Panc1 (cell line): Measurements from ENCODE around the gene ANKRD33B. TPM values are rescaled to one million over a fixed set of nuclear protein-coding genes. Genes with fewer than 3 reads are reported as not detected.
A peak's percentile ranks its signal among the peaks of the same experiment; 100 is the strongest.

Source experiments
- ATAC-seq: fragments of 200-7000 bp; cut with Tn5 transposase; 2 replicates; pipeline ENCODE4 v1.9.1; 2020; ENCODE audit warnings: mild to moderate bottlenecking, moderate library complexity
- BruUV-seq: library from RNA; stranded (reverse); fragments of 400-500 nt; replicated peaks from 2 replicates; lab custom pipeline; 2021; lab: Mats Ljungman, UMichigan
- CTCF ChIA-PET: fragments of 300-600 bp; sonication (Branson Sonifier 250); formaldehyde crosslinking; loops from one replicate; lab custom pipeline; 2022; ENCODE audit warnings: antibody characterized with exemption; lab: Charles Lee
- POLR2A ChIA-PET: fragments of 300-600 bp; sonication (Branson Sonifier 250); formaldehyde crosslinking; loops from one replicate; lab custom pipeline; 2022; ENCODE audit warnings: antibody characterized with exemption; lab: Charles Lee
- DNase-seq: peaks from one replicate; pipeline ENCODE4 v3.0.0-alpha.2; 2010; ENCODE audit warnings: low read depth, low spot score
- H3K27ac ChIP-seq: 2 replicates; pipeline ENCODE4 v1.5.1; 2011; ENCODE audit warnings: mild to moderate bottlenecking, low read length, inconsistent platforms
- H3K27me3 ChIP-seq: fragments of 200-500 bp; sonication (Bioruptor generic); 2 replicates; pipeline ENCODE4 v1.6.0; 2014; ENCODE audit warnings: low read length, inconsistent platforms; ENCODE audit not compliant: control insufficient read depth, insufficient read depth
- H3K36me3 ChIP-seq: fragments of 200-500 bp; sonication (Bioruptor generic); 2 replicates; pipeline ENCODE4 v1.5.1; 2014; ENCODE audit warnings: inconsistent platforms, mild to moderate bottlenecking, low read length, moderate library complexity; ENCODE audit not compliant: control insufficient read depth, insufficient read depth
- H3K4me1 ChIP-seq: 2 replicates; pipeline ENCODE4 v1.5.1; 2011; ENCODE audit warnings: inconsistent platforms, mild to moderate bottlenecking, low read length, moderate library complexity; ENCODE audit not compliant: control insufficient read depth, insufficient read depth
- H3K4me3 ChIP-seq, 2 experiments: 2 replicates each; pipeline ENCODE4 v1.5.1; 2011 to 2012; ENCODE audit warnings: low read depth in 2 of 2, low read length in 2 of 2, mild to moderate bottlenecking in 2 of 2, inconsistent platforms in 1 of 2, moderate library complexity in 1 of 2
- H3K9me3 ChIP-seq: fragments of 200-500 bp; sonication (Bioruptor generic); 2 replicates; pipeline ENCODE4 v1.5.1; 2014; ENCODE audit warnings: low read depth, mild to moderate bottlenecking, inconsistent platforms, low read length, moderate library complexity; ENCODE audit not compliant: control insufficient read depth, insufficient read depth
- POLR2AphosphoS5 ChIP-seq: IDR thresholded peaks from 2 replicates; pipeline ENCODE4 v1.6.1; 2012; ENCODE audit warnings: mild to moderate bottlenecking, low read depth, low read length, moderate library complexity
- SIN3A ChIP-seq: IDR thresholded peaks from 2 replicates; pipeline ENCODE4 v1.6.1; 2012; ENCODE audit warnings: low read depth, mild to moderate bottlenecking, low read length, moderate library complexity, borderline replicate concordance; ENCODE audit not compliant: insufficient read depth
- TCF7L2 ChIP-seq: IDR thresholded peaks from 2 replicates; pipeline ENCODE4 v1.6.1; 2011; ENCODE audit warnings: mild to moderate bottlenecking, low read depth, low read length, inconsistent platforms
- in situ Hi-C: cut with HindIII; loops from 2 replicates; pipeline ENCODE4 v1.10.0; 2016; ENCODE audit warnings: low sequenced_read_pairs, low pct_unique_long_range_greater_than_20kb
- intact Hi-C: fragments of 100-400 bp; cut with micrococcal nuclease; formaldehyde crosslinking; loops from one replicate; pipeline ENCODE4 v1.10.0; 2022; ENCODE audit not compliant: unreplicated experiment
- total RNA-seq: library from RNA; stranded (reverse); gene quantifications from one replicate; pipeline ENCODE4 v1.2.1, GENCODE V29; 2021; ENCODE audit not compliant: unreplicated experiment
- TF ChIP-seq, protein P1 (sequence below): fragments of 450-650 bp; IDR thresholded peaks from 2 replicates; pipeline ENCODE4 v1.5.1; 2017; ENCODE audit warnings: mild to moderate bottlenecking
- TF ChIP-seq, protein P2 (sequence below), 2 experiments: IDR thresholded peaks; 2 replicates each; pipeline ENCODE4 v1.6.1; 2011 to 2012; ENCODE audit warnings: low read depth in 2 of 2, control low read depth in 1 of 2, low read length in 1 of 2, mild to moderate bottlenecking in 1 of 2, moderate library complexity in 1 of 2; ENCODE audit not compliant: insufficient read depth in 1 of 2

The ANKRD33B gene
- total RNA-seq, 1 experiment from 2014 or later: 19.1 TPM

DNA sequence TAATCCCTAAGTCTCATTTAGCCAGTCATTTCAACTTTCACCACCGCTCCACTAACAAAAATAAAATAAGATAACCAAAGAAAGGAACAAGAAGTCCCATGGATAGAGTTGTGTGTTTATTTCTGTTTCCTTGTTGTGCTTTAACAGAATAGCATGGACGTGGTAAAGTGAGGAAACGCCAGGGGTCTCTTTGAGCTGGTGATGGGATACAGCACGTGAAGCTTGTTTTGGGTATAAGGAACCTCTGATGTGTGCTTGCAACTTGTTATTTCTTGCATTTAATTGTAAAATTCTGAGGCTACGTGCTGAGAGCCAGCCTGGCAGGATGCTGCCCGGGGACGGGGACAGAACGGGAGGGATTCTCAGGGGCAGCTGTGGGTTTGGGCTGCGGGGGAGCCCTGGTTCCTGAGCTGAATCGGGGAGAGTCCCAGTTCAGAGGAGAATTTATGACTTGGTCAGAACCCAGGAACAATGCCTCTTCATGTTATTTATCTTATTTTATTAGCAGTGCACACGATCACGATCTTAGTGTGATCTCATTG, 63.4 kb downstream of the ANKRD33B start:
- H3K27me3 ChIP-seq: no peaks in the 10 kb centered on the region
- H3K36me3 ChIP-seq: no peaks in the 10 kb centered on the region
- ATAC-seq: peak; percentile 54
- DNase-seq: no peak
- no peaks in the 10 kb centered on the region for H3K9me3 ChIP-seq
- no TSS peak for BruUV-seq
- POLR2A ChIA-PET: interaction anchor here (0.6 to 0.7 kb wide), 2 partner anchors 48 to 105 kb away, joined by 3 to 4 read pairs; no protein-coding TSS in a partner anchor
- CTCF ChIA-PET: interaction anchor here (0.6 to 2.4 kb wide), 11 partner anchors 9 to 480 kb away, joined by 3 to 53 read pairs (median 5); no protein-coding TSS in a partner anchor
- peaks cover 16% of the 10 kb centered on the region for H3K4me1 ChIP-seq
- peak overlapping the region; percentile 65 for H3K27ac ChIP-seq
- H3K4me3 ChIP-seq: peak overlapping the region; percentile 29 to 64
- in situ Hi-C loops (no loop called here), intact Hi-C loops (loop anchor here (5.0 kb wide), 1 partner anchor 60 kb away; no protein-coding TSS in a partner anchor)
- TF ChIP-seq, protein P1, sequence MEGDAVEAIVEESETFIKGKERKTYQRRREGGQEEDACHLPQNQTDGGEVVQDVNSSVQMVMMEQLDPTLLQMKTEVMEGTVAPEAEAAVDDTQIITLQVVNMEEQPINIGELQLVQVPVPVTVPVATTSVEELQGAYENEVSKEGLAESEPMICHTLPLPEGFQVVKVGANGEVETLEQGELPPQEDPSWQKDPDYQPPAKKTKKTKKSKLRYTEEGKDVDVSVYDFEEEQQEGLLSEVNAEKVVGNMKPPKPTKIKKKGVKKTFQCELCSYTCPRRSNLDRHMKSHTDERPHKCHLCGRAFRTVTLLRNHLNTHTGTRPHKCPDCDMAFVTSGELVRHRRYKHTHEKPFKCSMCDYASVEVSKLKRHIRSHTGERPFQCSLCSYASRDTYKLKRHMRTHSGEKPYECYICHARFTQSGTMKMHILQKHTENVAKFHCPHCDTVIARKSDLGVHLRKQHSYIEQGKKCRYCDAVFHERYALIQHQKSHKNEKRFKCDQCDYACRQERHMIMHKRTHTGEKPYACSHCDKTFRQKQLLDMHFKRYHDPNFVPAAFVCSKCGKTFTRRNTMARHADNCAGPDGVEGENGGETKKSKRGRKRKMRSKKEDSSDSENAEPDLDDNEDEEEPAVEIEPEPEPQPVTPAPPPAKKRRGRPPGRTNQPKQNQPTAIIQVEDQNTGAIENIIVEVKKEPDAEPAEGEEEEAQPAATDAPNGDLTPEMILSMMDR: no peak
- no peak for TF ChIP-seq SIN3A
- TF ChIP-seq TCF7L2: no peak
- TF ChIP-seq, protein P2, sequence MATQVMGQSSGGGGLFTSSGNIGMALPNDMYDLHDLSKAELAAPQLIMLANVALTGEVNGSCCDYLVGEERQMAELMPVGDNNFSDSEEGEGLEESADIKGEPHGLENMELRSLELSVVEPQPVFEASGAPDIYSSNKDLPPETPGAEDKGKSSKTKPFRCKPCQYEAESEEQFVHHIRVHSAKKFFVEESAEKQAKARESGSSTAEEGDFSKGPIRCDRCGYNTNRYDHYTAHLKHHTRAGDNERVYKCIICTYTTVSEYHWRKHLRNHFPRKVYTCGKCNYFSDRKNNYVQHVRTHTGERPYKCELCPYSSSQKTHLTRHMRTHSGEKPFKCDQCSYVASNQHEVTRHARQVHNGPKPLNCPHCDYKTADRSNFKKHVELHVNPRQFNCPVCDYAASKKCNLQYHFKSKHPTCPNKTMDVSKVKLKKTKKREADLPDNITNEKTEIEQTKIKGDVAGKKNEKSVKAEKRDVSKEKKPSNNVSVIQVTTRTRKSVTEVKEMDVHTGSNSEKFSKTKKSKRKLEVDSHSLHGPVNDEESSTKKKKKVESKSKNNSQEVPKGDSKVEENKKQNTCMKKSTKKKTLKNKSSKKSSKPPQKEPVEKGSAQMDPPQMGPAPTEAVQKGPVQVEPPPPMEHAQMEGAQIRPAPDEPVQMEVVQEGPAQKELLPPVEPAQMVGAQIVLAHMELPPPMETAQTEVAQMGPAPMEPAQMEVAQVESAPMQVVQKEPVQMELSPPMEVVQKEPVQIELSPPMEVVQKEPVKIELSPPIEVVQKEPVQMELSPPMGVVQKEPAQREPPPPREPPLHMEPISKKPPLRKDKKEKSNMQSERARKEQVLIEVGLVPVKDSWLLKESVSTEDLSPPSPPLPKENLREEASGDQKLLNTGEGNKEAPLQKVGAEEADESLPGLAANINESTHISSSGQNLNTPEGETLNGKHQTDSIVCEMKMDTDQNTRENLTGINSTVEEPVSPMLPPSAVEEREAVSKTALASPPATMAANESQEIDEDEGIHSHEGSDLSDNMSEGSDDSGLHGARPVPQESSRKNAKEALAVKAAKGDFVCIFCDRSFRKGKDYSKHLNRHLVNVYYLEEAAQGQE (IDR thresholded peaks at IDR 0.05; ENCODE audit: insufficient read depth in 1 of 2, low read depth in 2 of 2, low read length in 1 of 2): no peak
- no peak for TF ChIP-seq POLR2AphosphoS5

DNA sequence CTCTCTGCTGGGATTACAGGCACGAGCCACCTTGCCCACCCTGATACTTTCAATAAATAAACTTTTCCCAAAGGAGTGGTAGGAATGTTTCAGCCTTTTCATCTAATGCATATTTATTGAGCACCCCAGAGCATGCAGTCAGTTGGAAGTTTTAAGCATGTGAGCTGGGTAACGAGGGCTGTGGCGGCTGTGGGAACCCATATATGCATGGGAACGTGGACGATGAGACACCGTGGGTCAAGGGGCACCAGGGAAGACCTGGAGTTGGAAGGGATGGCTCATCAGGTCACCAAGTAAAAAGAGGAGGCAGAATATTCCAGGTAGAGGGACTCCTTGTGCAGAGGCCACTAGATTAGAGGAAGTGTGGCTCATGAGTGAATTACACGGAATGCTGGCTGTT, 64.7 kb downstream of the ANKRD33B start:
- no peaks in the 10 kb centered on the region for H3K9me3 ChIP-seq
- ATAC-seq: no peak
- no TSS peak for BruUV-seq
- DNase-seq: no peak
- no peak for TF ChIP-seq TCF7L2
- TF ChIP-seq, protein P2 (IDR thresholded peaks at IDR 0.05; ENCODE audit: insufficient read depth in 1 of 2, low read depth in 2 of 2, low read length in 1 of 2): no peak
- TF ChIP-seq, protein P1: no peak
- no peak for TF ChIP-seq SIN3A
- H3K36me3 ChIP-seq: no peaks in the 10 kb centered on the region
- H3K27me3 ChIP-seq: no peaks in the 10 kb centered on the region
- intact Hi-C loops: loop anchor here (1.0 to 5.0 kb wide), 2 partner anchors 61 to 176 kb away; no protein-coding TSS in a partner anchor
- peaks cover 16% of the 10 kb centered on the region for H3K4me1 ChIP-seq
- no peak overlapping the region for H3K27ac ChIP-seq
- ChIA-PET POLR2A (no interaction called here), CTCF (interaction anchor here (2.4 kb wide), 1 partner anchor 176 kb away, joined by 53 read pairs; no protein-coding TSS in a partner anchor)
- no peak overlapping the region for H3K4me3 ChIP-seq
- in situ Hi-C loops: no loop called here
